Subcutaneous abdominal adipose tissue (tissue), 5 donors: ENCODE results near the gene KCNIP4.

ENCODE experiments used
- H3K27ac ChIP-seq: one replicate; pipeline ENCODE4 v1.7.0; 2013; ENCODE audit warnings: low read depth, mild to moderate bottlenecking, inconsistent platforms, low read length, moderate library complexity
- H3K27me3 ChIP-seq, 5 donors: one replicate each; pipeline ENCODE4 v1.7.0; 2013; ENCODE audit warnings: low read length in 5 of 5, inconsistent platforms in 1 of 5; ENCODE audit not compliant: control insufficient read depth in 5 of 5, insufficient read depth in 4 of 5
- H3K36me3 ChIP-seq, 5 donors: one replicate each; pipeline ENCODE4 v1.7.0; 2013; ENCODE audit warnings: low read length in 5 of 5; ENCODE audit not compliant: control insufficient read depth in 5 of 5, insufficient read depth in 5 of 5
- H3K4me1 ChIP-seq, 5 donors: one replicate each; pipeline ENCODE4 v1.7.0; 2013; ENCODE audit warnings: low read length in 5 of 5, mild to moderate bottlenecking in 3 of 5, moderate library complexity in 1 of 5; ENCODE audit not compliant: control insufficient read depth in 5 of 5, insufficient read depth in 5 of 5
- H3K4me3 ChIP-seq, 5 donors: one replicate each; pipeline ENCODE4 v1.7.0; 2013; ENCODE audit warnings: low read length in 5 of 5, low read depth in 1 of 5
- H3K9ac ChIP-seq, 5 donors: one replicate each; pipeline ENCODE4 v1.7.0; 2013; ENCODE audit warnings: low read length in 5 of 5, mild to moderate bottlenecking in 4 of 5, moderate library complexity in 3 of 5
- H3K9me3 ChIP-seq, 5 donors: one replicate each; pipeline ENCODE4 v1.7.0; 2013; ENCODE audit warnings: low read length in 5 of 5; ENCODE audit not compliant: control insufficient read depth in 5 of 5
- donor health status: healthy.
- donor health status: healthy.
- donor health status: healthy.
- donor health status: healthy.
- donor health status: healthy.

Gene KCNIP4

DNA sequence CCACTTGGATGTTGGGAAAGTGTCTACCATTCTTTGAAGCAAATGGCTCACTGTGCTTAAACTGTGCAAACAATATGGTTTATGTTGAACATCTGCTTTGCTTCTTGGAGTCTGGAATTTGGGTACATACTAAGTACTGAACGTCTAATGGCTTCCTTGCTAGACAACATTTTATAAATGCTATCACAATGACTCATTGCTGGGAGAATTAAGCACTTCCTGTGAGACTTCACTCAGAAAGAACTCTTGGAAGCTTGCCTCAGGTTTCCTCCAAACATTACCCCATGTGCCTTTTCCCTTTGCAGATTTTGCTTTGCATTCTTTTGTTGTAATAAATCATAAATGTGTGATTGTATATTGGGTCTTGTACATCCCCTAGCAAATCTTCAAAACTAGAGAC lies 1108.6 kb downstream of the KCNIP4 start:
- Histone ChIP-seq H3K9me3 (no peaks in the 10 kb centered on the region), H3K27me3 (no peaks in the 10 kb centered on the region), H3K9ac (no peak overlapping the region), H3K4me1 (no peaks in the 10 kb centered on the region), H3K27ac (no peak overlapping the region), H3K36me3 (no peaks in the 10 kb centered on the region), H3K4me3 (no peak overlapping the region)

DNA sequence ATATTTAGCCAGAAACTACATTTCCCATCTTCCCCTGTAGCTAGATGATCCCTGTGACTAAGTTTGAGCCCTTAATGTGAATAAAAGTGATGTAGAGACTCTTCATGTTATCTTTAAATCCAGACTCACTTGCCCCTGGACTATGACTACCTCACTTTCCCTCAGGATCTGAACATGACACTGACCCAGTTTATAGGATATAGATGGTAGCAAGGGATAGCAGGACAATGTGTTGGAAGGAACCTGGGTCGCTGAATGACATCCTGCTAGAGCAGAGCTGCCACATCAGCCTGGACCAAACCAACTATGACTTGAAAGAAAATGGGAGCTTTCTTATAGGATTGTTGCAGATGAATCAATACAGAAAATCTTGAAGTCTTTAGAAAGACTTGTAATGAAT lies 1110.1 kb downstream of the KCNIP4 start:
- H3K36me3 ChIP-seq, result no peaks in the 10 kb centered on the region
- no peaks in the 10 kb centered on the region for H3K9me3 ChIP-seq
- no peak overlapping the region for H3K4me3 ChIP-seq
- H3K27me3 ChIP-seq, result no peaks in the 10 kb centered on the region
- H3K4me1 ChIP-seq, result no peaks in the 10 kb centered on the region
- no peak overlapping the region for H3K27ac ChIP-seq
- H3K9ac ChIP-seq, result no peak overlapping the region

DNA sequence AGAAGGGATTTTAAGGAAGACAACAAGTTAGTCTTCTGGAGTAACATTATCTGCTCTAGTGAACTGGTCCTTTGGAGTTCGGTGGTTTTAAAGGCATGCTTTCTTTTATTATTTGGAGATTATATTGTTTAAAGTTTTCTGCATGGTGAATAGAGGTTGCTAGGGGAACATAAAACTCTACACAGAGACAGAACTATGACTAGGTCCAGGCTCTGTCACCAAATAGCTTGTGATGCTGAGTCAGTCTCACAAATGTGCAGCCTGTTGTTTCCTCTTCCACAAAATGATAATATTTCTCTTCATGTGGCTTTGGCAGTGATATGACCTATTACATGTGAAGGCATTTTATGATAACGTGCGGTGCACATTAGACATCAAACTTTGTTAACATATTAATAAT lies 1115.7 kb downstream of the KCNIP4 start:
- no peak overlapping the region for H3K27ac ChIP-seq
- H3K4me1 ChIP-seq, result no peaks in the 10 kb centered on the region
- H3K9me3 ChIP-seq, result no peaks in the 10 kb centered on the region
- H3K36me3 ChIP-seq, result no peaks in the 10 kb centered on the region
- H3K9ac ChIP-seq, result no peak overlapping the region
- H3K4me3 ChIP-seq, result no peak overlapping the region
- H3K27me3 ChIP-seq, result no peaks in the 10 kb centered on the region

DNA sequence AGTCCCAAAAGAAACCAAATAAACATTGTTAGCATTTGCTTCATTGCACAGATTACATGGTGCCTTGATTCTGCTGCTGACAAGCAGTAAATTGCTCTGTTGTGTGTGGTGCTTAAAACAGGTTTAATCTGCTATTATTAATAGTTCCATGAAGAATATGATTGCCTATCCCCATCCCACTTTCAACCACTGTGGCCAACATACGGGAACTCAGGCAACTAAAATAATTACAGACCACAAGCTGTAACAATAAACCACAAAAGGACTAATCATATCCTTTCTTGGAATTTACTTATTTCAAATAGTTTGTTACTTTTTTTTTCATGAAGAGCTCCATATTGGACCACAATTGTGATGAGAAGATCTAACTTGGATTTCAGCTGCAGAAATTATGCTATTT lies 1116.8 kb downstream of the KCNIP4 start:
- Histone ChIP-seq H3K9me3 (no peaks in the 10 kb centered on the region), H3K4me1 (no peaks in the 10 kb centered on the region), H3K9ac (no peak overlapping the region), H3K4me3 (no peak overlapping the region), H3K27ac (no peak overlapping the region), H3K36me3 (no peaks in the 10 kb centered on the region), H3K27me3 (no peaks in the 10 kb centered on the region)

DNA sequence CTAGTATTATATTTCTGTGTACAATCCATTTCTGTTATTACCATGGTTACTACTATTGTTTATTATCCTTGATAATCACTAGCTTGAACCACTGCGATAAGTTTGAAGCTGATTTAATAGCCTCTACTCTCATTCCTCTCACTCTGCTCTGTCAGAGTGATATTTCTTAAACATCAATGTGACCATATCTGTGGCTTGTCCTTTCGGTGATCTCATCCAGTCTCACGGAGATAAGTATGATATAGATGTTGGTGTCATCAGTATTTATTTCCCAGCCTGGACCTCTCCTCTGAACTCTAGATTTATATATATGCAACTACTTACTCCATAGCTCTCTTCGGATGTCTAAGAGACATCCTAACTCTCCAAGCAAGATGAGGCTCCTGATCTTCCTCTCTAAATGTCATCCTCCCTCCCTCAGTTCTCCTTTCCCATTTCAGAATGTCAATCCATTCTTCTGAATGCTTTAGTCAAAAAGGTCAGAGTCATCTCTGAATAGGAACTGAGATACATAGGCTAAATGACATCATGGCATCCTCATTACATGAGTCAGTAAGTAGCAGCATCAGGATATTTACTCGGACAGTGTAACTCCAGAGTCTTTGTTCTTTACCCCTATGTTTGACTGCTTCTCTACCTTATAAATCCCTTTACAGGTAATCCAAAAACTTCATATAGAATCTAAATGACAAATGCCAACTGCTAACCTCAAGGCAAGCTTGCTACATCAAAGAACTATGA lies 1118.8 kb downstream of the KCNIP4 start:
- H3K36me3 ChIP-seq, result no peaks in the 10 kb centered on the region
- no peaks in the 10 kb centered on the region for H3K27me3 ChIP-seq
- no peak overlapping the region for H3K4me3 ChIP-seq
- H3K9ac ChIP-seq, result no peak overlapping the region
- H3K9me3 ChIP-seq, result no peaks in the 10 kb centered on the region
- H3K27ac ChIP-seq, result no peak overlapping the region
- H3K4me1 ChIP-seq, result no peaks in the 10 kb centered on the region

DNA sequence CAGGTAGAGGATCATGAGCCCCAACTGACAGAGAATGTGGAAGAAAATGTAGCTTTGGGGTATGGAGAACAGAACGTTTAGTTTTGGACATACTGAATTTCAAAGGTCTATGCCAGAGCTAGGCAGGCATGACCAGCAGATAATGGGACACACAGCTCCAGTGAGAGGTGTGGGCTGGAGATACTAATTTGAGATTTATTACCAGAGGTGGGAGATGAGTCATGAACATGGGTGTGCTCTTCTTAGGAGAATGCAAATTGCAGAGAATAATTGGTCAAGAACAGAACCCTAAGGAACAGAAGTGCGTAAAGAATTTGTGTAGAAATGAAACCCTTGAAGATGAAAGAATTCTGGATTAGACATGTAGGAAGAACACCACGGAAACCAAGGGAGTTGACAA lies 1123.1 kb downstream of the KCNIP4 start:
- Histone ChIP-seq H3K4me3 (no peak overlapping the region), H3K4me1 (no peaks in the 10 kb centered on the region), H3K36me3 (no peaks in the 10 kb centered on the region), H3K27ac (no peak overlapping the region), H3K9me3 (no peaks in the 10 kb centered on the region), H3K27me3 (no peaks in the 10 kb centered on the region), H3K9ac (no peak overlapping the region)

DNA sequence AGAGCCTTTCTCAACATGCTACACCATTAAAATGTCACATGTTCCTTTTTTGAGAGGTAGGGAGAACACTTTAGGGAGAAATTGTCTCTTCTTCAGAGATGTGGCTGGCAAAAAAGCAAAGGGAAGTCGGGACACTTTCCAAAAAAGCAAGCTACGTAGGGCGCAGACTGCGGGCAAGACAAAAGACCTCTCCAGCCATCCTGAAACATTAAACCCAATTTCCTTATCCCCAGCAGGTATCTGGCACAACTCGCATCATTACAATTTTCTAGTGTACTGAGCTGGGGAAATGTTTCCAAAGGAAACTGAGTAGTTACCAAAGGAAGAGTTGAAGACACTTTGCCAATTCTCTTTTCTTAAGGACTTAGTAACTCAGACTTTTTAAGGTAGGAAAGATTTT lies 1132.3 kb downstream of the KCNIP4 start:
- no peaks in the 10 kb centered on the region for H3K27me3 ChIP-seq

DNA sequence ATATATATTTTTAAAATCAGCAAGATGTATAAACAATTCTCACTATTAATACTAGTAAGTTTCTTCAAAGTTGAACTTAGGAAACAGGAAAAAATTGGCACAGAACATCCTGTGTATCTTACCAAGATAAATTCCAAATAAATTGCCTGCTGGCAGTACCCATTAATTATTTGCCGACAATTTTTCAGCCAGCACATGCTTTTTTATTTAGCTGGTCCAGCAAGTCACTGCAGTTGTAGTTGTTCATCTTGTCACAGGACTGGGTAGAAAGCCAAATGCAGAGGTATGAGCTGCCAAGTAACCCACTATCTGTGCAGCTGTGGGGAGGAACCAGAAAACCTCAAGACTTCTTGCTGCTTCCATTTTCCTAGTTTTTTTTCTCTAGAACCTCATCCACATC lies 1134.9 kb downstream of the KCNIP4 start:
- no peak overlapping the region for H3K27ac ChIP-seq
- no peak overlapping the region for H3K9ac ChIP-seq
- H3K36me3 ChIP-seq, result no peaks in the 10 kb centered on the region
- H3K4me1 ChIP-seq, result no peaks in the 10 kb centered on the region
- no peaks in the 10 kb centered on the region for H3K27me3 ChIP-seq
- H3K9me3 ChIP-seq, result no peaks in the 10 kb centered on the region
- no peak overlapping the region for H3K4me3 ChIP-seq

More for the DNA sequence above, 1132.3 kb downstream of the KCNIP4 start:
- Histone ChIP-seq H3K9ac (no peak overlapping the region), H3K9me3 (no peaks in the 10 kb centered on the region), H3K36me3 (no peaks in the 10 kb centered on the region), H3K4me1 (no peaks in the 10 kb centered on the region), H3K4me3 (no peak overlapping the region), H3K27ac (no peak overlapping the region)

DNA sequence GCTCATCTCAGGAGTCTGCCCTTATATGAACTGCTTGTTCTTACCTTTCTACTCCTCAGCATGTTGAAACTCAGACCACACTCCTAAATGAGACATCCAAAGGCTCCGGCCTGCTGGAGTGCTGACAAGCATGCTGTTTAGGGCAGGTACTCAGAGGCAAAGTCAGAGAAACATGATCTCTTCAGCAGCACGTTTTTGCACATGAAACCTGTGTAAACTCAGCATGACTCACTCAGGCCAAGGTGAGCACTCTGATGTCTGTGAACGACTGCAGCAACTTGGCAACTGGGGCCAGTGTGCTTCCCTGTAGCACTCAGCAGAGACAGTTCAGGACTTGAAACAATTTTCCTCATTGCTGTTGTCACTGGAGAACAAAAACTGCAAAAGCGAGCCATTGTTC lies 1138.8 kb downstream of the KCNIP4 start:
- H3K27me3 ChIP-seq, result no peaks in the 10 kb centered on the region
- no peaks in the 10 kb centered on the region for H3K9me3 ChIP-seq
- H3K9ac ChIP-seq, result no peak overlapping the region
- H3K4me1 ChIP-seq, result no peaks in the 10 kb centered on the region
- no peak overlapping the region for H3K4me3 ChIP-seq
- no peak overlapping the region for H3K27ac ChIP-seq
- H3K36me3 ChIP-seq, result no peaks in the 10 kb centered on the region

DNA sequence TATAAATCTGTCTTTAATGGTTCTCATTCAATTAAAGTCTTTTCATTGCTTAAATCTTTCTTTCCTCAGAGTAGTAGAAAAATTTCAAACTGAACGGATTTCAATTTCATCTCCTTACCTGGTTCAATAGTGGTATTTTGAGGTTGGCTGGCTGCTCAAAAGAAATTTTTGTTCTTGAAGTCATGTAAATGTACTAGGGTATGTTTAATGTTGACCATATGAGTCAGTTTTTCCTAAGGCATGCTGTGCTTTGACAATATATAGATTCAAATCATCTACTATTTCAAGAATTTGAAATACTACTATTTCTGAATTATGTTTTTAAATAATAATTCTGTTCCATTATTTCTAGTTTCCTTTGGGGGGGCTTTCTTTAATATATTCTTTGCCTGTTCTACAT lies 1142.9 kb downstream of the KCNIP4 start:
- Histone ChIP-seq H3K4me1 (no peaks in the 10 kb centered on the region), H3K9ac (no peak overlapping the region), H3K36me3 (no peaks in the 10 kb centered on the region), H3K9me3 (peaks cover 0 to 6% (median 0%) of the 10 kb centered on the region in 5 donors), H3K27me3 (no peaks in the 10 kb centered on the region), H3K4me3 (no peak overlapping the region), H3K27ac (no peak overlapping the region)
